IMR-90 (cell line): ENCODE data around the gene MAP7. TPM values are rescaled to one million over a fixed set of nuclear protein-coding genes. Genes with fewer than 3 reads are reported as not detected.

Experiments used
- ATAC-seq: fragments of 200-7000 bp; cut with Tn5 transposase; 2 replicates; pipeline ENCODE4 v1.9.1; 2020; ENCODE audit warnings: low read depth, mild to moderate bottlenecking, moderate library complexity
- BruUV-seq: library from RNA; stranded (reverse); fragments of 400-500 nt; replicated peaks from 2 replicates; lab custom pipeline; 2021; lab: Mats Ljungman, UMichigan
- CTCF ChIA-PET: fragments of 300-600 bp; formaldehyde crosslinking; extraction: SDS; loops from one replicate; lab custom pipeline; 2021; ENCODE audit warnings: antibody characterized with exemption; lab: Yijun Ruan, JAX
- POLR2A ChIA-PET: fragments of 300-600 bp; sonication (Branson Sonifier 250); formaldehyde crosslinking; loops from one replicate; lab custom pipeline; 2022; ENCODE audit warnings: antibody characterized with exemption; ENCODE audit not compliant: unreplicated experiment; lab: Charles Lee
- DNase-seq: peaks from one replicate; pipeline ENCODE4 v3.0.0; 2013
- H2AFZ ChIP-seq: replicated peaks from 2 replicates; pipeline ENCODE3; 2013; ENCODE audit warnings: low read length, mild to moderate bottlenecking; ENCODE audit not compliant: poor library complexity
- H2AK5ac ChIP-seq: 2 replicates; pipeline ENCODE4 v1.6.1; 2013; ENCODE audit warnings: low read depth, low read length, inconsistent platforms
- H2AK9ac ChIP-seq: replicated peaks from 2 replicates; pipeline ENCODE3; 2013; ENCODE audit warnings: mild to moderate bottlenecking, low read depth, low read length, moderate library complexity; ENCODE audit not compliant: poor library complexity
- H2BK120ac ChIP-seq: 2 replicates; pipeline ENCODE4 v1.6.1; 2013; ENCODE audit warnings: low read depth, low read length, inconsistent platforms
- H2BK15ac ChIP-seq: 3 replicates; pipeline ENCODE4 v1.6.1; 2013; ENCODE audit warnings: low read depth, low read length, inconsistent platforms
- H2BK20ac ChIP-seq: 2 replicates; pipeline ENCODE4 v1.6.1; 2013; ENCODE audit warnings: low read depth, mild to moderate bottlenecking, inconsistent platforms, low read length, moderate library complexity
- H2BK5ac ChIP-seq: 2 replicates; pipeline ENCODE4 v1.6.1; 2013; ENCODE audit warnings: mild to moderate bottlenecking, low read depth, low read length, inconsistent platforms; ENCODE audit not compliant: poor library complexity, severe bottlenecking
- H3K14ac ChIP-seq: replicated peaks from 2 replicates; pipeline ENCODE4 v1.6.1; 2013; ENCODE audit warnings: low read depth, low read length, inconsistent platforms
- H3K18ac ChIP-seq: 2 replicates; pipeline ENCODE4 v1.6.1; 2013; ENCODE audit warnings: low read depth, low read length, control low read depth
- H3K23ac ChIP-seq: 2 replicates; pipeline ENCODE4 v1.6.1; 2013; ENCODE audit warnings: low read depth, low read length, inconsistent platforms
- H3K27ac ChIP-seq: 2 replicates; pipeline ENCODE4 v1.5.1; 2013; ENCODE audit warnings: mild to moderate bottlenecking, control low read depth, low read length; ENCODE audit not compliant: insufficient read depth
- H3K27me3 ChIP-seq: 2 replicates; pipeline ENCODE4 v1.6.1; 2013; ENCODE audit warnings: low read length; ENCODE audit not compliant: control insufficient read depth, insufficient read depth
- H3K36me3 ChIP-seq: 2 replicates; pipeline ENCODE4 v1.6.1; 2013; ENCODE audit warnings: low read length, mixed read lengths; ENCODE audit not compliant: control insufficient read depth, insufficient read depth
- H3K4ac ChIP-seq: 2 replicates; pipeline ENCODE4 v1.6.1; 2013; ENCODE audit warnings: low read depth, low read length, inconsistent platforms
- H3K4me1 ChIP-seq: 2 replicates; pipeline ENCODE4 v1.6.1; 2013; ENCODE audit warnings: low read length, mixed read lengths; ENCODE audit not compliant: control insufficient read depth, insufficient read depth
- H3K4me2 ChIP-seq: 2 replicates; pipeline ENCODE4 v1.6.1; 2013; ENCODE audit warnings: low read depth, mild to moderate bottlenecking, control low read depth, low read length, moderate library complexity
- H3K4me3 ChIP-seq: 2 replicates; pipeline ENCODE4 v1.5.1; 2013; ENCODE audit warnings: low read depth, mild to moderate bottlenecking, control low read depth, low read length, moderate library complexity; ENCODE audit not compliant: insufficient read depth
- H3K56ac ChIP-seq: 2 replicates; pipeline ENCODE4 v1.6.1; 2013; ENCODE audit warnings: low read length, inconsistent platforms; ENCODE audit not compliant: insufficient read depth; ENCODE audit errors: extremely low read depth
- H3K79me1 ChIP-seq, 2 experiments: 2 replicates each; pipeline ENCODE4 v1.6.1; 2013; ENCODE audit warnings: low read length in 2 of 2, inconsistent platforms in 1 of 2, low read depth in 1 of 2
- H3K9ac ChIP-seq: 2 replicates; pipeline ENCODE4 v1.6.1; 2013; ENCODE audit warnings: low read depth, low read length, control low read depth
- H3K9me1 ChIP-seq: 2 replicates; pipeline ENCODE4 v1.6.1; 2013; ENCODE audit warnings: low read length, inconsistent platforms; ENCODE audit not compliant: insufficient read depth
- H3K9me3 ChIP-seq: 2 replicates; pipeline ENCODE4 v1.6.1; 2013; ENCODE audit warnings: low read length; ENCODE audit not compliant: control insufficient read depth, insufficient read depth
- H4K20me1 ChIP-seq: 2 replicates; pipeline ENCODE4 v1.6.1; 2013; ENCODE audit warnings: low read length, inconsistent platforms; ENCODE audit not compliant: insufficient read depth
- H4K5ac ChIP-seq: 2 replicates; pipeline ENCODE4 v1.6.1; 2013; ENCODE audit warnings: mild to moderate bottlenecking, low read depth, low read length, control low read depth
- H4K8ac ChIP-seq, 2 experiments: 2 replicates each; pipeline ENCODE4 v1.6.1; 2013; ENCODE audit warnings: low read depth in 2 of 2, low read length in 2 of 2, control low read depth in 1 of 2, inconsistent platforms in 1 of 2
- H4K91ac ChIP-seq: 2 replicates; pipeline ENCODE4 v1.6.1; 2013; ENCODE audit warnings: low read depth, low read length, inconsistent platforms; ENCODE audit not compliant: insufficient read depth
- BHLHE40 ChIP-seq: fragments of 150-350 bp; IDR thresholded peaks from 2 replicates; pipeline ENCODE4 v1.6.1; 2016; ENCODE audit warnings: mild to moderate bottlenecking, low read depth, low read length
- CEBPB ChIP-seq: IDR thresholded peaks from 2 replicates; pipeline ENCODE4 v1.6.1; 2012; ENCODE audit warnings: low read depth, low read length, improper control_type of control experiment
- CHD1 ChIP-seq: IDR thresholded peaks from 2 replicates; pipeline ENCODE4 v1.6.1; 2012; ENCODE audit warnings: low read depth, low read length, improper control_type of control experiment
- ELK1 ChIP-seq: fragments of 150-350 bp; IDR thresholded peaks from 2 replicates; pipeline ENCODE4 v1.6.1; 2016; ENCODE audit warnings: low read depth, mild to moderate bottlenecking, low read length, moderate library complexity, borderline replicate concordance
- FOS ChIP-seq: fragments of 150-350 bp; IDR thresholded peaks from 2 replicates; pipeline ENCODE4 v1.6.1; 2016; ENCODE audit warnings: low read depth, low read length
- MAFK ChIP-seq: IDR thresholded peaks from 2 replicates; pipeline ENCODE4 v1.6.1; 2012; ENCODE audit warnings: low read depth, low read length, improper control_type of control experiment
- MAZ ChIP-seq: IDR thresholded peaks from 2 replicates; pipeline ENCODE4 v1.6.1; 2012; ENCODE audit warnings: low read depth, mild to moderate bottlenecking, low read length, improper control_type of control experiment, moderate library complexity, borderline replicate concordance
- MXI1 ChIP-seq: IDR thresholded peaks from 2 replicates; pipeline ENCODE4 v1.6.1; 2012; ENCODE audit warnings: low read depth, mild to moderate bottlenecking, low read length, moderate library complexity, borderline replicate concordance
- NFE2L2 ChIP-seq: fragments of 150-350 bp; IDR thresholded peaks from 2 replicates; pipeline ENCODE4 v1.6.1; 2016; ENCODE audit warnings: low read depth, mild to moderate bottlenecking, low read length
- POLR2A ChIP-seq: IDR thresholded peaks from 2 replicates; pipeline ENCODE4 v1.6.1; 2012; ENCODE audit warnings: mild to moderate bottlenecking, low read depth, low read length
- RAD21 ChIP-seq: IDR thresholded peaks from 2 replicates; pipeline ENCODE4 v1.6.1; 2012; ENCODE audit warnings: low read length, improper control_type of control experiment
- RCOR1 ChIP-seq: IDR thresholded peaks from 2 replicates; pipeline ENCODE4 v1.6.1; 2012; ENCODE audit warnings: mild to moderate bottlenecking, low read length, improper control_type of control experiment; ENCODE audit not compliant: insufficient replicate concordance
- RFX5 ChIP-seq: IDR thresholded peaks from 2 replicates; pipeline ENCODE4 v1.8.0; 2012; ENCODE audit warnings: low read depth, mild to moderate bottlenecking, low read length, moderate library complexity
- SMC3 ChIP-seq: fragments of 150-350 bp; IDR thresholded peaks from 2 replicates; pipeline ENCODE4 v1.6.1; 2016; ENCODE audit warnings: low read depth, mild to moderate bottlenecking, antibody characterized with exemption, low read length, moderate library complexity
- dilution Hi-C: fragments of 300-500 bp; cut with HindIII; formaldehyde crosslinking; loops from one replicate; pipeline ENCODE4 v1.14.3; 2018; ENCODE audit warnings: low sequenced_read_pairs; ENCODE audit not compliant: unreplicated experiment
- in situ Hi-C: fragments of 300-500 bp; cut with MboI; formaldehyde crosslinking; loops from 3 replicates; pipeline ENCODE4 v1.14.3; 2019; ENCODE audit warnings: low sequenced_read_pairs, inconsistent platforms, mixed read lengths
- intact Hi-C: fragments of 100-400 bp; cut with micrococcal nuclease; formaldehyde crosslinking; loops from 2 replicates; pipeline ENCODE4 v1.10.0; 2022
- polyA plus RNA-seq, 3 experiments: library from polyadenylated mRNA; depleted of rRNA; stranded (reverse); fragments of >200 nt; gene quantifications; 2 replicates each; pipeline ENCODE4 v1.2.3, GENCODE V29; 2012; ENCODE audit warnings: low replicate concordance in 1 of 3
- total RNA-seq: library from RNA; depleted of rRNA; stranded (reverse); fragments of >200 nt; gene quantifications from 2 replicates; pipeline ENCODE4 v1.2.3, GENCODE V29; 2012
- TF ChIP-seq, protein P1 (sequence below): fragments of 150-350 bp; IDR thresholded peaks from 2 replicates; pipeline ENCODE4 v1.6.1; 2017; ENCODE audit warnings: mild to moderate bottlenecking, antibody characterized with exemption, low read length, low read depth
- TF ChIP-seq, protein P2 (sequence below): conservative IDR thresholded peaks from 2 replicates; pipeline ENCODE4 v1.5.1; 2012; ENCODE audit warnings: mild to moderate bottlenecking, low read depth, low read length, improper control_type of control experiment

The MAP7 gene
- total and polyA plus RNA-seq, 2 of the 4 experiments (the other 2 are of a cell fraction): 0.19 to 0.36 TPM

- ATAC-seq (no peak), DNase-seq (no peak)
- no peak overlapping the region for H2AK9ac ChIP-seq
- H4K8ac ChIP-seq: no peak overlapping the region
- H3K27me3 ChIP-seq: peaks cover 30% of the 10 kb centered on the region
- no peaks in the 10 kb centered on the region for H3K9me1 ChIP-seq
- no peak overlapping the region for H3K4ac ChIP-seq
- no TSS peak for BruUV-seq
- no peak overlapping the region for H2BK120ac ChIP-seq
- no peaks in the 10 kb centered on the region for H4K20me1 ChIP-seq
- in situ Hi-C loops: no loop called here
- H3K23ac ChIP-seq: no peak overlapping the region
- H3K36me3 ChIP-seq: no peaks in the 10 kb centered on the region
- H2BK15ac ChIP-seq: no peak overlapping the region
- H4K5ac ChIP-seq: no peak overlapping the region
- H2AK5ac ChIP-seq: no peak overlapping the region
- no peak overlapping the region for H4K91ac ChIP-seq
- H3K4me1 ChIP-seq: no peaks in the 10 kb centered on the region
- H2BK5ac ChIP-seq: no peak overlapping the region
- CTCF ChIA-PET: no interaction called here
- H3K14ac ChIP-seq: no peak overlapping the region
- intact Hi-C loops: no loop called here
- TF ChIP-seq ELK1 (no peak), RAD21 (no peak), MXI1 (no peak), POLR2A (no peak), NFE2L2 (no peak), FOS (no peak), RFX5 (no peak), CEBPB (no peak), MAFK (no peak), SMC3 (no peak), BHLHE40 (no peak), RCOR1 (no peak), MAZ (no peak), CHD1 (no peak)
- TF ChIP-seq, protein P1, sequence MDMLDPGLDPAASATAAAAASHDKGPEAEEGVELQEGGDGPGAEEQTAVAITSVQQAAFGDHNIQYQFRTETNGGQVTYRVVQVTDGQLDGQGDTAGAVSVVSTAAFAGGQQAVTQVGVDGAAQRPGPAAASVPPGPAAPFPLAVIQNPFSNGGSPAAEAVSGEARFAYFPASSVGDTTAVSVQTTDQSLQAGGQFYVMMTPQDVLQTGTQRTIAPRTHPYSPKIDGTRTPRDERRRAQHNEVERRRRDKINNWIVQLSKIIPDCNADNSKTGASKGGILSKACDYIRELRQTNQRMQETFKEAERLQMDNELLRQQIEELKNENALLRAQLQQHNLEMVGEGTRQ: no peak
- TF ChIP-seq, protein P2, sequence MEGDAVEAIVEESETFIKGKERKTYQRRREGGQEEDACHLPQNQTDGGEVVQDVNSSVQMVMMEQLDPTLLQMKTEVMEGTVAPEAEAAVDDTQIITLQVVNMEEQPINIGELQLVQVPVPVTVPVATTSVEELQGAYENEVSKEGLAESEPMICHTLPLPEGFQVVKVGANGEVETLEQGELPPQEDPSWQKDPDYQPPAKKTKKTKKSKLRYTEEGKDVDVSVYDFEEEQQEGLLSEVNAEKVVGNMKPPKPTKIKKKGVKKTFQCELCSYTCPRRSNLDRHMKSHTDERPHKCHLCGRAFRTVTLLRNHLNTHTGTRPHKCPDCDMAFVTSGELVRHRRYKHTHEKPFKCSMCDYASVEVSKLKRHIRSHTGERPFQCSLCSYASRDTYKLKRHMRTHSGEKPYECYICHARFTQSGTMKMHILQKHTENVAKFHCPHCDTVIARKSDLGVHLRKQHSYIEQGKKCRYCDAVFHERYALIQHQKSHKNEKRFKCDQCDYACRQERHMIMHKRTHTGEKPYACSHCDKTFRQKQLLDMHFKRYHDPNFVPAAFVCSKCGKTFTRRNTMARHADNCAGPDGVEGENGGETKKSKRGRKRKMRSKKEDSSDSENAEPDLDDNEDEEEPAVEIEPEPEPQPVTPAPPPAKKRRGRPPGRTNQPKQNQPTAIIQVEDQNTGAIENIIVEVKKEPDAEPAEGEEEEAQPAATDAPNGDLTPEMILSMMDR: no peak
- no peak overlapping the region for H2AFZ ChIP-seq
- POLR2A ChIA-PET: interaction anchor here (0.6 kb wide), 1 partner anchor 892 kb away, joined by 3 read pairs; no protein-coding TSS in a partner anchor
- H3K27ac ChIP-seq: no peak overlapping the region
- H3K4me2 ChIP-seq: no peak overlapping the region
- no peak overlapping the region for H3K4me3 ChIP-seq
- H2BK20ac ChIP-seq: no peak overlapping the region
- dilution Hi-C loops: no loop called here
- H3K9me3 ChIP-seq: no peaks in the 10 kb centered on the region
- H3K79me1 ChIP-seq: no peaks in the 10 kb centered on the region
- H3K56ac ChIP-seq: no peak overlapping the region
- H3K9ac ChIP-seq: no peak overlapping the region
- no peak overlapping the region for H3K18ac ChIP-seq
Measured at GRCh38 chr6:136427378-136427717, 122.9 kb downstream of the MAP7 start.
